ENCODE data around the gene MCC.

Gene MCC

GRCh38 chr5:113194125-113194524, 294.1 kb downstream of the MCC start:
- TF ChIP-seq TAF1 (IDR thresholded peaks at IDR 0.05; ENCODE audit: borderline replicate concordance, insufficient read depth, low read length) = no peak
- TF ChIP-seq, protein P1, sequence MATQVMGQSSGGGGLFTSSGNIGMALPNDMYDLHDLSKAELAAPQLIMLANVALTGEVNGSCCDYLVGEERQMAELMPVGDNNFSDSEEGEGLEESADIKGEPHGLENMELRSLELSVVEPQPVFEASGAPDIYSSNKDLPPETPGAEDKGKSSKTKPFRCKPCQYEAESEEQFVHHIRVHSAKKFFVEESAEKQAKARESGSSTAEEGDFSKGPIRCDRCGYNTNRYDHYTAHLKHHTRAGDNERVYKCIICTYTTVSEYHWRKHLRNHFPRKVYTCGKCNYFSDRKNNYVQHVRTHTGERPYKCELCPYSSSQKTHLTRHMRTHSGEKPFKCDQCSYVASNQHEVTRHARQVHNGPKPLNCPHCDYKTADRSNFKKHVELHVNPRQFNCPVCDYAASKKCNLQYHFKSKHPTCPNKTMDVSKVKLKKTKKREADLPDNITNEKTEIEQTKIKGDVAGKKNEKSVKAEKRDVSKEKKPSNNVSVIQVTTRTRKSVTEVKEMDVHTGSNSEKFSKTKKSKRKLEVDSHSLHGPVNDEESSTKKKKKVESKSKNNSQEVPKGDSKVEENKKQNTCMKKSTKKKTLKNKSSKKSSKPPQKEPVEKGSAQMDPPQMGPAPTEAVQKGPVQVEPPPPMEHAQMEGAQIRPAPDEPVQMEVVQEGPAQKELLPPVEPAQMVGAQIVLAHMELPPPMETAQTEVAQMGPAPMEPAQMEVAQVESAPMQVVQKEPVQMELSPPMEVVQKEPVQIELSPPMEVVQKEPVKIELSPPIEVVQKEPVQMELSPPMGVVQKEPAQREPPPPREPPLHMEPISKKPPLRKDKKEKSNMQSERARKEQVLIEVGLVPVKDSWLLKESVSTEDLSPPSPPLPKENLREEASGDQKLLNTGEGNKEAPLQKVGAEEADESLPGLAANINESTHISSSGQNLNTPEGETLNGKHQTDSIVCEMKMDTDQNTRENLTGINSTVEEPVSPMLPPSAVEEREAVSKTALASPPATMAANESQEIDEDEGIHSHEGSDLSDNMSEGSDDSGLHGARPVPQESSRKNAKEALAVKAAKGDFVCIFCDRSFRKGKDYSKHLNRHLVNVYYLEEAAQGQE (IDR thresholded peaks at IDR 0.05; ENCODE audit: insufficient read depth in 1 of 2, low read depth in 2 of 2, low read length in 2 of 2) = no peak
- TF ChIP-seq SIN3A (IDR thresholded peaks at IDR 0.05; ENCODE audit: borderline replicate concordance, insufficient read depth, low read length) = no peak
- TF ChIP-seq POLR2AphosphoS5 (IDR thresholded peaks at IDR 0.05; ENCODE audit: low read depth, low read length) = no peak
- TF ChIP-seq FOXP2 (optimal IDR thresholded peaks at IDR 0.05; ENCODE audit: borderline replicate concordance, extremely low read depth, extremely low read length, insufficient read depth) = no peak

GRCh38 chr5:113193311-113193978, 294.8 kb downstream of the MCC start:
- TF ChIP-seq, protein P1 (IDR thresholded peaks at IDR 0.05; ENCODE audit: insufficient read depth in 1 of 2, low read depth in 2 of 2, low read length in 2 of 2) = no peak
- TF ChIP-seq POLR2AphosphoS5 (IDR thresholded peaks at IDR 0.05; ENCODE audit: low read depth, low read length) (no peak), TAF1 (IDR thresholded peaks at IDR 0.05; ENCODE audit: borderline replicate concordance, insufficient read depth, low read length) (no peak), FOXP2 (optimal IDR thresholded peaks at IDR 0.05; ENCODE audit: borderline replicate concordance, extremely low read depth, extremely low read length, insufficient read depth) (no peak), SIN3A (IDR thresholded peaks at IDR 0.05; ENCODE audit: borderline replicate concordance, insufficient read depth, low read length) (no peak)

DNA sequence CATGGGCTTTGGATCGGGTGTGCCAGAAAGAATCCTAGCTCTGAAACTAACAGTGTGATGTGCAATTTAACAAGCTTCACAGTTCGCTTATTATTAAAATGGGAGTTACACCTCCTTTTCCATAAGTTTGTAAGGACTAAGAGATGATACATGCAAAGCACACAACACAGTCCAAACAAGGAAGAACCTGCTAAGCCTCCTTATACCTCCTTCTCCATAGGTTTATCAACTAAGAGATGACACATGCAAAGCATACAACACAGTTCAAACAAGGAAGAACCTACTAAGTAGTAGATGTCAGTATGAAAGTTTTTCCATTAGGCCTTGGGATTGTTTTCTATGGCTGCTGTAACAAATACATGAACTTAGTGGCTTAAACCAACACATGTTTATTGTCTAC, 295.7 kb downstream of the MCC start:
- no peak for TF ChIP-seq TAF1 (IDR thresholded peaks at IDR 0.05; ENCODE audit: borderline replicate concordance, insufficient read depth, low read length)
- TF ChIP-seq, protein P1 (IDR thresholded peaks at IDR 0.05; ENCODE audit: insufficient read depth in 1 of 2, low read depth in 2 of 2, low read length in 2 of 2) = no peak
- no peak for TF ChIP-seq SIN3A (IDR thresholded peaks at IDR 0.05; ENCODE audit: borderline replicate concordance, insufficient read depth, low read length)
- no peak for TF ChIP-seq FOXP2 (optimal IDR thresholded peaks at IDR 0.05; ENCODE audit: borderline replicate concordance, extremely low read depth, extremely low read length, insufficient read depth)
- TF ChIP-seq POLR2AphosphoS5 (IDR thresholded peaks at IDR 0.05; ENCODE audit: low read depth, low read length) = no peak

DNA sequence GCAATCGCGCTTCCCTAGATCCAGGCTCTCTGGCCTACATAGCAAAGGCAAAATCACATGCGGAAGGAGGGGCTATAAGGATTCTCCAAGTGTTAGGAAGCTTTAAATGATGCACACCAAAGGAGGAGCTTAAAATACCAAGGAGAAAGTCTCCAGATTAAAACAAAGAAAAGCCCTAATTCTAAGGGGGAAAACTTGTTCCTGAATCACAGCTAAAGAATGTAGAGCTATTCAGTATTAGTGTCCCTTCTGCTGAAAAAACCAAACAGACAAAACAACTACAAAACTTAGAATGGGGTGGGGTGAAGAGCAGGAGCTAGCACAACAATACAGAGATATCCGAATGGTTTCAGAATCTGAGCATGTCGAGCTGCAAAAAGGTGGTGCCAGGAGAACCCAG, 297.9 kb downstream of the MCC start:
- TF ChIP-seq TAF1 (IDR thresholded peaks at IDR 0.05; ENCODE audit: borderline replicate concordance, insufficient read depth, low read length) (no peak), POLR2AphosphoS5 (IDR thresholded peaks at IDR 0.05; ENCODE audit: low read depth, low read length) (no peak), SIN3A (IDR thresholded peaks at IDR 0.05; ENCODE audit: borderline replicate concordance, insufficient read depth, low read length) (no peak), FOXP2 (optimal IDR thresholded peaks at IDR 0.05; ENCODE audit: borderline replicate concordance, extremely low read depth, extremely low read length, insufficient read depth) (no peak)
- TF ChIP-seq, protein P1 (IDR thresholded peaks at IDR 0.05; ENCODE audit: insufficient read depth in 1 of 2, low read depth in 2 of 2, low read length in 2 of 2) = no peak
